ENCODE data around the gene CRLF2. TPM values are rescaled to one million over a fixed set of nuclear protein-coding genes. Genes with fewer than 3 reads are reported as not detected.
"Not testable (repeated sequence)": the region's sequence is repeated elsewhere in the genome, so short reads cannot be mapped to it uniquely, and the experiment has no call there.

The CRLF2 gene
- total RNA-seq, 1 donor from 2014 or later, result not detected

DNA sequence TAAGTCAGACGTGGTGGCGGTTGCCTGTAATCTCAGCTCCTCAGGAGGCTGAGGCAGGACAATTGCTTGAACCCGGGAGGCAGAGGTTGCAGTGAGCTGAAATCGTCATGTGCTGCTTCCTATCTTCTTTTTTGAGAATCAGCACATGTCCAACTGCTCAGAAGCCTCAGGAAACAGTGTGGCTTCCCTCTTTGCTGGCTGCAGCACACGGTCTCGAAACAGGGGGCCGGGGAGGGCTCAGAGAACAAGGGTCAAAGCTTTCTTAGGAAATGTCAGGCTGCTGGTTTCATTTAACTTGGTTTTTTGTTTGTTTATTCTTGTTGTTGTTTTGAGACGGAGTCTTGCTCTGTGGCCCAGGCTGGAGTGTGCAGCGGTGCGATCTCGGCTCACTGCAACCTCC, 31.3 kb downstream of the CRLF2 start:
- no peak overlapping the region for H3K27ac Mint-ChIP-seq (ENCODE audit: unreplicated experiment)
- H3K4me1 Mint-ChIP-seq (ENCODE audit: unreplicated experiment), result peaks cover 2% of the 10 kb centered on the region
- H3K4me3 Mint-ChIP-seq (ENCODE audit: unreplicated experiment), result no peak overlapping the region
- H3K9me3 Mint-ChIP-seq (ENCODE audit: unreplicated experiment), result no peaks in the 10 kb centered on the region
- H3K36me3 Mint-ChIP-seq (ENCODE audit: unreplicated experiment), result no peaks in the 10 kb centered on the region
- peaks cover 2% of the 10 kb centered on the region for H3K27me3 Mint-ChIP-seq (ENCODE audit: unreplicated experiment)
- TF ChIP-seq, protein P1, sequence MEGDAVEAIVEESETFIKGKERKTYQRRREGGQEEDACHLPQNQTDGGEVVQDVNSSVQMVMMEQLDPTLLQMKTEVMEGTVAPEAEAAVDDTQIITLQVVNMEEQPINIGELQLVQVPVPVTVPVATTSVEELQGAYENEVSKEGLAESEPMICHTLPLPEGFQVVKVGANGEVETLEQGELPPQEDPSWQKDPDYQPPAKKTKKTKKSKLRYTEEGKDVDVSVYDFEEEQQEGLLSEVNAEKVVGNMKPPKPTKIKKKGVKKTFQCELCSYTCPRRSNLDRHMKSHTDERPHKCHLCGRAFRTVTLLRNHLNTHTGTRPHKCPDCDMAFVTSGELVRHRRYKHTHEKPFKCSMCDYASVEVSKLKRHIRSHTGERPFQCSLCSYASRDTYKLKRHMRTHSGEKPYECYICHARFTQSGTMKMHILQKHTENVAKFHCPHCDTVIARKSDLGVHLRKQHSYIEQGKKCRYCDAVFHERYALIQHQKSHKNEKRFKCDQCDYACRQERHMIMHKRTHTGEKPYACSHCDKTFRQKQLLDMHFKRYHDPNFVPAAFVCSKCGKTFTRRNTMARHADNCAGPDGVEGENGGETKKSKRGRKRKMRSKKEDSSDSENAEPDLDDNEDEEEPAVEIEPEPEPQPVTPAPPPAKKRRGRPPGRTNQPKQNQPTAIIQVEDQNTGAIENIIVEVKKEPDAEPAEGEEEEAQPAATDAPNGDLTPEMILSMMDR (IDR thresholded peaks at IDR 0.05), result no peak
- DNase-seq (ENCODE audit: extremely low spot score, unreplicated experiment), result peak; percentile 23

DNA sequence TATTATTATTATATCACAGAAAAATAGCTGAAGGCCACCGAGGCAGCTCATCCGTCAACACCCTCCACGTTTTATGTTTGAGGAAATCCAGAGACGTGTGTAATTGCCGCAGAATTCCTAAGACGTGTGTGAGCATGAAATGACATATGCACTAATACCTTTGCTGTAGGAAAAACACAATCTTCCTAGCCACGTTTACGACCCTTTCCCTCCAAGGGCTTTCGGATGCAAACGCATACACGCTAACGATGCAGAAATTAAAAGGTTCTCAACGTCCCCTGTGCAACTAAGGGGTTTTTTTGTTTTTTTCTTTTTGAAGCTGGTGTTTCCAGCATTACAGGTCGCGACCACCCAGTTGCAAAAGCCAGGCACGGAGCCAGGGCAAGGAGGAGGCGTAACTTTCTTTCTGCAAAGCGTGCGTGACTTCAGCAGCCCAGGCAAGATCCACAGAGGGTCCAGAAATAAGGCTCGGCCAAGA, 33.8 kb downstream of the CRLF2 start:
- H3K27me3 Mint-ChIP-seq (ENCODE audit: unreplicated experiment), result peaks cover 2% of the 10 kb centered on the region
- peaks cover 2% of the 10 kb centered on the region for H3K4me1 Mint-ChIP-seq (ENCODE audit: unreplicated experiment)
- H3K4me3 Mint-ChIP-seq (ENCODE audit: unreplicated experiment), result no peak overlapping the region
- no peaks in the 10 kb centered on the region for H3K36me3 Mint-ChIP-seq (ENCODE audit: unreplicated experiment)
- H3K27ac Mint-ChIP-seq (ENCODE audit: unreplicated experiment), result no peak overlapping the region
- DNase-seq (ENCODE audit: extremely low spot score, unreplicated experiment), result peak; percentile 27
- H3K9me3 Mint-ChIP-seq (ENCODE audit: unreplicated experiment), result no peaks in the 10 kb centered on the region
- TF ChIP-seq, protein P1 (IDR thresholded peaks at IDR 0.05), result no peak

DNA sequence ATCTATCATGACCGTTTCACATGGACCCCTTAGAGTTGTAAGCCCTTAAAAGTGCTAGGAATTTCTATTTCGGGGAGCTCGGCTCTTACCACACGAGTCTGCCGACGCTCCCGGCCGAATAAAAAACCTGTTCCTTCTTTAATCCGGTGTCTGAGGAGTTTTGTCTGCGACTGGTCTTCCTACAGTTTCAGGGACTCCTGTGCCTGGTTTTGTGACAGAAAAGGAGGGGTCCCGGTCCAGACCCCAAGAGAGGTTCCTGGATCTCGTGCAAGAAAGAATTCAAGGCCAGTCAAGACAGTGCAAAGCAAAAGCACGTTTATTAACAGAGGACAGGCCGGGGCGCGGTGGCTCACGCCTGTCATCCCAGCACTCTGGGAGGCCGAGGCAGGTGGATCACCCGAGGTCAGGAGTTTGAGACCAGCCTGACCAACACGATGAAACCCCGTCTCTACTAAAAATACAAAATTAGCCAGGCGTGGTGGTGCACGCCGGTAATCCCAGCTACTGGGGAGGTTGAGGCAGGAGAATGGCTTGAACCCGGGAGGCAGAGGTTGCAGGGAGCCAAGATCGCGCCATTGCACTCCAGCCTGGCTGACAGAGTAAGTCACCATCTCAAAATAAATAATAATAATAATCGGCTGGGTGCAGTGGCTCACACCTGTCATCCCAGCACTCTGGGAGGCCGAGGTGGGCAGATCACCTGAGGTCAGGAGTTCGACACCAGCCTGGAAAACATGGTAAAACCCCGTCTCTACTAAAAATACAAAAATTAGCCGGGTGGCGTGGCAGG, 35.7 kb downstream of the CRLF2 start:
- not testable (repeated sequence) for H3K4me3 Mint-ChIP-seq (ENCODE audit: unreplicated experiment); H3K36me3 Mint-ChIP-seq (ENCODE audit: unreplicated experiment); H3K4me1 Mint-ChIP-seq (ENCODE audit: unreplicated experiment); H3K27ac Mint-ChIP-seq (ENCODE audit: unreplicated experiment); H3K27me3 Mint-ChIP-seq (ENCODE audit: unreplicated experiment); H3K9me3 Mint-ChIP-seq (ENCODE audit: unreplicated experiment)
- DNase-seq (ENCODE audit: extremely low spot score, unreplicated experiment), result peak; percentile 79

DNA sequence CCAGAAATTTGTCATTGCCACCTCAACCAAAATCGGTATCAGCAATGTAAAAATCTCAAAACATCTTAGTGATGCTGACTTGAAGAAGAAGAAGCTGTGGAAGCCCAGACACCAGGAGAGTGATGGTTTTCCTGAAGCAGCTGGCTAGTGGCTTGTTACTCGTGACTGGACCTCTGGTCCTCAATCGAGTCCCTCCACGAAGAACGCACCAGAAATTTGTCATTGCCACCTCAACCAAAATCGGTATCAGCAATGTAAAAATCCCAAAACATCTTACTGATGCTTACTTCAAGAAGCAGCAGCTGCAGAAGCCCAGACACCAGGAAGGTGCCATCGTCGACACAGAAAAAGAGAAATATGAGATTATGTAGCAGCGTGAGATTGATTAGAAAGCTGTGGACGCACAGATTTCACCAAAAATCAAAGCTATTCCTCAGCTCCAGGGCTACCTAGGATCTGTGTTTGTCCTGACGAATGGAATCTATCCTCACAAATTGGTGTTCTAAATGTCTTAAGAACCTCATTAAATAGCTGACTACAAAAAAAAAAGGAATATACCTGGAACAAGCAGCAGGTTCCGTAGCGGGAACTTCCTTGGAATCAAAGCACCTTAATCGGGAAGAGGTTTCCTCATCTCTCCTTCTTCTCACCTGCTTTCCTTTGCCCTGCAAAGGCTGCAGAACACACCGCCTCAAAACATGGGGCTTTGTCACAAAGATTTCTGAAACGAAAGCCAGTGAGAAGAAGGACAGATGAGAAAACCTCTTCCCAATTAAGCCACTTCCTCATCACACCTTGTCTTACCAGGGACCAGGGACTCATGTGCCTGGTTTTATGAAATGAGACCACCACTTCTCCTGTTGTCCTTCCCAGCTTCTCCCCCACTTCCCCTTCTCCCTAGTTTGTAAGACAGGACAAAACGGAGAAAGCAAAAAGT, 37.6 kb downstream of the CRLF2 start:
- not testable (repeated sequence) for H3K9me3 Mint-ChIP-seq (ENCODE audit: unreplicated experiment); H3K36me3 Mint-ChIP-seq (ENCODE audit: unreplicated experiment); H3K27ac Mint-ChIP-seq (ENCODE audit: unreplicated experiment); H3K4me1 Mint-ChIP-seq (ENCODE audit: unreplicated experiment); H3K4me3 Mint-ChIP-seq (ENCODE audit: unreplicated experiment)
- peak; percentile 23 for DNase-seq (ENCODE audit: extremely low spot score, unreplicated experiment)
- peaks cover 17% of the 10 kb centered on the region for H3K27me3 Mint-ChIP-seq (ENCODE audit: unreplicated experiment)

DNA sequence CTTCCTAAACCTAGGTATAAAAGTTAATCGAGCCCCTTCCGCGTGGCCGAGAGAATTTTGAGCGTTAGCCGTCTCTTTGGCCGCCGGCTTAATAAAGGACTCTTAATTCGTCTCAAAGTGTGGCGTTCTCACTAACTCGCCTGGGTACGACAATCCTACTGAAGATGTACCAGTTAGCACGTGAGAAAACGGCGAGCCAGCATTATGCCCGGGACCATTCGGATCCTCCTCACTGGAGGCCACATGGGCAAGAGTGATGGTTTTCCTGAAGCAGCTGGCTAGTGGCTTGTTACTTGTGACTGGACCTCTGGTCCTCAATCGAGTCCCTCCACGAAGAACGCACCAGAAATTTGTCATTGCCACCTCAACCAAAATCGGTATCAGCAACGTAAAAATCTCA, 39.0 kb downstream of the CRLF2 start:
- not testable (repeated sequence) for H3K4me1 Mint-ChIP-seq (ENCODE audit: unreplicated experiment); H3K27ac Mint-ChIP-seq (ENCODE audit: unreplicated experiment); H3K36me3 Mint-ChIP-seq (ENCODE audit: unreplicated experiment); H3K9me3 Mint-ChIP-seq (ENCODE audit: unreplicated experiment); H3K4me3 Mint-ChIP-seq (ENCODE audit: unreplicated experiment)
- peaks cover 15% of the 10 kb centered on the region for H3K27me3 Mint-ChIP-seq (ENCODE audit: unreplicated experiment)
- DNase-seq (ENCODE audit: extremely low spot score, unreplicated experiment), result peak; percentile 62

DNA sequence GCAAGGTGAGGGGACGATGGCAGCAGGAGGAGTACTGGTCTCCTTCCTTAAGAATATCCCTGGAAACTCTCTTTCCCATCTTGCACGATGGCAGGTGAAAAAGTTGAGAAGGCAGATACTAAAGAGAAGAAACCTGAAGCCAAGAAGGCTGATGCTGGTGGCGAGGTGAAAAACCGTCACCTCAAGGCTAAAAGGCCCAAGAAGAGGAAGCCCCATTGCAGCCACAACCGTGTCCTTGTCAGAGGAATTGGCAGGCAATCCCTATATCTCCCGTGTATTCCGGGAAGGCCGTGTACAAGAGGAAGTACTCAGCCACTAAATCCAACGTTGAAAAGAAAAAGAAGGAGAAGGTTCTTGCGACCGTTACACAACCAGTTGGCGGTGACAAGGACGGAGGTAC, 40.0 kb downstream of the CRLF2 start:
- H3K36me3 Mint-ChIP-seq (ENCODE audit: unreplicated experiment), result no peaks in the 10 kb centered on the region
- H3K27me3 Mint-ChIP-seq (ENCODE audit: unreplicated experiment), result peaks cover 15% of the 10 kb centered on the region
- no peak overlapping the region for H3K27ac Mint-ChIP-seq (ENCODE audit: unreplicated experiment)
- peaks cover 5% of the 10 kb centered on the region for H3K4me1 Mint-ChIP-seq (ENCODE audit: unreplicated experiment)
- DNase-seq (ENCODE audit: extremely low spot score, unreplicated experiment), result peak; percentile 27
- H3K4me3 Mint-ChIP-seq (ENCODE audit: unreplicated experiment), result no peak overlapping the region
- H3K9me3 Mint-ChIP-seq (ENCODE audit: unreplicated experiment), result no peaks in the 10 kb centered on the region
- TF ChIP-seq, protein P1 (IDR thresholded peaks at IDR 0.05), result no peak

DNA sequence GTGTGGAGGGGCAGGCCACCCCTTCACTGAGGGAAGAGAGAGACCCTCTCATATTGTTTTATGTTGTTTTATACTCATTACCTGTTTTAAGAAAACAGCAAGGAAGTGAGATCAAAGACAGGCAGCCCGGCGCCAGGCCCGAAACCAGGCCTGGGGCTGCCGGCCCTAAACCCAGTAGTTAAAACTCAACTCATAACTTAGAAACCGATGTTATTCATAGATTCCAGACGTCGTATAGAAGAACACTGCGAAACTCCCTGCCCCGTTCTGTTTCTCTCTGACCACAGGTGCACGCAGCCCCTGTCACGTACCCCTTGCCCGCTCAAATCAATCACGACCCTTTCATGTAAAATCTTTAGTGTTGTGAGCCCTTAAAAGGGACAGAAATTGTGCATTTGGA, 40.5 kb downstream of the CRLF2 start:
- H3K4me1 Mint-ChIP-seq (ENCODE audit: unreplicated experiment); H3K4me3 Mint-ChIP-seq (ENCODE audit: unreplicated experiment); H3K9me3 Mint-ChIP-seq (ENCODE audit: unreplicated experiment); H3K36me3 Mint-ChIP-seq (ENCODE audit: unreplicated experiment); H3K27ac Mint-ChIP-seq (ENCODE audit: unreplicated experiment): not testable (repeated sequence)
- peak; percentile 51 for DNase-seq (ENCODE audit: extremely low spot score, unreplicated experiment)
- H3K27me3 Mint-ChIP-seq (ENCODE audit: unreplicated experiment), result peaks cover 15% of the 10 kb centered on the region

Measured in osteocyte (in vitro differentiated cells).